Right lung (tissue), 10 donors: ENCODE data around the gene NPL. TPM values are rescaled to one million over a fixed set of nuclear protein-coding genes. Genes with fewer than 3 reads are reported as not detected.

Experiments
- DNase-seq, 2 donors: peaks; one replicate each; pipeline ENCODE4 v3.0.0-alpha.2; 2013
- long read RNA-seq, 8 donors: transcript quantifications; one replicate each; lab custom pipeline, GENCODE V29; 2026
- polyA plus RNA-seq, 5 donors: library from polyadenylated mRNA; unstranded; fragments of 120-200 nt; gene quantifications; one replicate each; pipeline versions ENCODE4 v1.2.1 to v1.2.3, GENCODE V29; 2013; ENCODE audit warnings: inconsistent platforms in 1 of 5, low replicate concordance in 1 of 5; ENCODE audit not compliant: insufficient read length in 5 of 5, insufficient read depth in 1 of 5

The NPL gene, protein sequence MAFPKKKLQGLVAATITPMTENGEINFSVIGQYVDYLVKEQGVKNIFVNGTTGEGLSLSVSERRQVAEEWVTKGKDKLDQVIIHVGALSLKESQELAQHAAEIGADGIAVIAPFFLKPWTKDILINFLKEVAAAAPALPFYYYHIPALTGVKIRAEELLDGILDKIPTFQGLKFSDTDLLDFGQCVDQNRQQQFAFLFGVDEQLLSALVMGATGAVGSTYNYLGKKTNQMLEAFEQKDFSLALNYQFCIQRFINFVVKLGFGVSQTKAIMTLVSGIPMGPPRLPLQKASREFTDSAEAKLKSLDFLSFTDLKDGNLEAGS
- 10 to 100 TPM in 1 of 5 donors, 1 to 10 TPM in 4; 5.2 to 10.6 (median 8.5) TPM for polyA plus RNA-seq
- long read RNA-seq, donor 1, partial matches to known transcripts: 0 of 1 reads
- long read RNA-seq, donor 1, other reads (novel, unspliced or antisense): 0 of 1 reads
- long read RNA-seq, donor 2, partial matches to known transcripts: 0 of 1 reads
- long read RNA-seq, donor 2, other reads (novel, unspliced or antisense): 0 of 1 reads
- long read RNA-seq, donor 3: 0 reads
- long read RNA-seq, donor 4: 0 reads
- long read RNA-seq, donor 5: 0 reads
- long read RNA-seq, donor 6: 0 reads
- long read RNA-seq, donor 7: 0 reads
- long read RNA-seq, donor 8: 0 reads

- DNase-seq: peak; percentile 62 to 72
Observed at GRCh38 chr1:182789138-182790076, at the start of gene NPL. Gene NPL (plus strand): TSS chr1:182789773. CDS start chr1:182794372, 4,599 bp downstream.

GRCh38 chr1:182740120-182740519, 49.5 kb upstream of the NPL start:
- no peak for DNase-seq

GRCh38 chr1:182742780-182743179, 46.8 kb upstream of the NPL start:
- DNase-seq: no peak

- no peak for DNase-seq
Observed at GRCh38 chr1:182752077-182752988, 37.2 kb upstream of the NPL start.

- DNase-seq: no peak
Observed at GRCh38 chr1:182754087-182754486, 35.5 kb upstream of the NPL start.

GRCh38 chr1:182754543-182755314, 34.8 kb upstream of the NPL start:
- DNase-seq: no peak

- DNase-seq: no peak
Observed at GRCh38 chr1:182755632-182756031, 33.9 kb upstream of the NPL start.

GRCh38 chr1:182756423-182756822, 33.1 kb upstream of the NPL start:
- DNase-seq: no peak

DNA sequence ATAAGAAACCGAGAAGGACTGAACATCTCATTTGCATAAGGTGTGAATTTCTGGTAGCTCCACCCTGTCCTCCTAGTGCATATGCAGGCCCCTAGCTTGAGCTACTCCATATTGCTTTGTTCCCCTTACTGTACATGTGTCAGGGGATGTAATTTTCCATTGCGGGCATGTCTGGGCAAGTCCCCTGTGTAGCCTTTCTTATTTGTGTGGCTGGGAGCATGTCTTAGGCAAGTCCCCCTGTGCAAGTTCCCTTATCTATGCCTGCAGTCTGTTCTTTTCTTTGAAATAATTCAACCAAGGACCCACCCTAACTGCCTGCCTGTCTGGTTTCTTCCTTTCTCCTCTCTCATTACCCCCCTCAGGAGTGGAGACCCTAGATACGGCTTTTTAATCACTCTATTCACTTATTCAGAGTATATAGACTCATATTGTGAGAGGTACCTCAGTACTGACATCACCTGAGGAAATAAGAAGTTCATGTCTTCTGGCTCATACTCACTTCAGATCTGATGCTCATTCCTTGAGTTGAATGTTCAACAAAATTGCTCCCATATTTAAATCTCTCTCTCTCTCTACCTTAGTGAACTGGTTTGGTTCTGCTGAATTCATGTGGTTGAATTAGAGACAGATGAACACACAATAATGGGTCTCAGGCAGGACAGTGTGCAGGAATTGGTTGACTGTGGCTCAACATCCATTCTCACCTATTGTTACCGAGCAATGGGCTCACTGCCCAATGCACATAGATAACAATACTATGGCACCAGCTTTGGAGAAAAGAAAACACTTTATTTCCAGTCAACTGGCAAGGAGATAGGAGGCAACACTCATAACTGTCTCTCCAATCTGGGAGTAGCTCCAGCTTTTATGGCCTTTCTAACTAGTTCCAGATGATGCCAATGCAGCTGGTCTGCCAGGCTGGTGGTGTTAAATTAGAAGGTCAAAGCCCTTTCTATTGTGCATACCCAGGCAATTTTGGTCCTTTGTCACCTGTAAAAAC, 27.9 kb upstream of the NPL start:
- DNase-seq: no peak

- DNase-seq: no peak
Observed at GRCh38 chr1:182762536-182762935, 27.0 kb upstream of the NPL start.

- DNase-seq: no peak
Observed at GRCh38 chr1:182764029-182764727, 25.4 kb upstream of the NPL start.

DNA sequence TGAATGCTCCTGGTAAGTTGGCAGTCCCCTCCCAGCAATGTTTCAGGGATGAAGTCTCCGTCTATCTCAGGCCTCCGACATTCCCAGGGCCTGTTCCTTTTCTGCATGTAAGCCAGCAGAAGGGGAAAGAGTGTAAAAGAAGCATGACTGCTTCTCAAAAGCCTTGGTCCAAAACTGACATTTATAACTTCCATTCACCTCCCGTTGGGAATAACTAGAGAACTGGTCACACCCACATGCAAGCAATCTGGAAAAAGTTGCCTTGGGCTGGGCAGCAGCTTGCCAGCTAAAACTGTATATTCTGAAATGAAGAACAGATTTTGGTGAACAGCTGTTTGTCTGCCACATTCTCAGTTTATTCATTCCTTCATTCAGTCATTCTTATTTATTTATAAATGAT, 24.2 kb upstream of the NPL start:
- DNase-seq: no peak

GRCh38 chr1:182766050-182766449, 23.5 kb upstream of the NPL start:
- DNase-seq: no peak

GRCh38 chr1:182766881-182767645, 22.5 kb upstream of the NPL start:
- no peak for DNase-seq

DNA sequence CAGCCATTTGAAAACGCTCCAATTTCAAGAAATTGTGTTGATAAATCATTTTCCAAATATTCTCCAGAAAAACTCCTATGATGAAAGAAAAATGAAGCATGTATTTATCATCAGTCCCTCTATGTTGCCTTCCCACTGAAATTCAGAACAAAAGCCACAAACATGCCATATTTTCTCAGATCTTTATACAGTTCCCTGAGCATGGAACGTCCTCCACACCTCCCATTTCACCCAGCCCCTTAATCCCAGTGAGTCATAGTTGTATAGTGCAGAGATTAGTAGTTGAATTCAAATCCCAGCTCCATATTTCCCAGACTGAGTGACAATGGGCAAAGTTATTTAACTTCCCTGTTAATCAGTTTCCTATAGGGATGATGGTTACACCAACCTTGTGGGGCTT, 20.6 kb upstream of the NPL start:
- no peak for DNase-seq

- no peak for DNase-seq
Observed at GRCh38 chr1:182770232-182770631, 19.3 kb upstream of the NPL start.
